OCI-LY3 (cell line): ENCODE data around the gene TCF4.

Experiments
- EZH2phosphoT487 ChIP-seq: fragments of 200-600 bp; shearing (Covaris generic); IDR thresholded peaks from 2 replicates; pipeline ENCODE4 v1.6.1; 2018; ENCODE audit warnings: antibody characterized with exemption, mixed run types, low read depth
- TF ChIP-seq, protein P1 (sequence below): fragments of 200-600, 300-600 bp; sonication (generic); IDR thresholded peaks from 2 replicates; pipeline ENCODE4 v1.5.1; 2014; ENCODE audit warnings: antibody characterized with exemption, low read length, low read depth

- TF ChIP-seq, protein P1, sequence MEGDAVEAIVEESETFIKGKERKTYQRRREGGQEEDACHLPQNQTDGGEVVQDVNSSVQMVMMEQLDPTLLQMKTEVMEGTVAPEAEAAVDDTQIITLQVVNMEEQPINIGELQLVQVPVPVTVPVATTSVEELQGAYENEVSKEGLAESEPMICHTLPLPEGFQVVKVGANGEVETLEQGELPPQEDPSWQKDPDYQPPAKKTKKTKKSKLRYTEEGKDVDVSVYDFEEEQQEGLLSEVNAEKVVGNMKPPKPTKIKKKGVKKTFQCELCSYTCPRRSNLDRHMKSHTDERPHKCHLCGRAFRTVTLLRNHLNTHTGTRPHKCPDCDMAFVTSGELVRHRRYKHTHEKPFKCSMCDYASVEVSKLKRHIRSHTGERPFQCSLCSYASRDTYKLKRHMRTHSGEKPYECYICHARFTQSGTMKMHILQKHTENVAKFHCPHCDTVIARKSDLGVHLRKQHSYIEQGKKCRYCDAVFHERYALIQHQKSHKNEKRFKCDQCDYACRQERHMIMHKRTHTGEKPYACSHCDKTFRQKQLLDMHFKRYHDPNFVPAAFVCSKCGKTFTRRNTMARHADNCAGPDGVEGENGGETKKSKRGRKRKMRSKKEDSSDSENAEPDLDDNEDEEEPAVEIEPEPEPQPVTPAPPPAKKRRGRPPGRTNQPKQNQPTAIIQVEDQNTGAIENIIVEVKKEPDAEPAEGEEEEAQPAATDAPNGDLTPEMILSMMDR: no peak
- no peak for TF ChIP-seq EZH2phosphoT487
Observed at GRCh38 chr18:55337908-55338521, 250.0 kb downstream of the TCF4 start.
